Calu3 (cell line): ENCODE measurements around the gene PJA1. TPM values are rescaled to one million over a fixed set of nuclear protein-coding genes. Genes with fewer than 3 reads are reported as not detected.

ENCODE experiments used
- BruUV-seq: library from RNA; stranded (reverse); fragments of 400-500 nt; replicated peaks from 2 replicates; lab custom pipeline; 2021; lab: Mats Ljungman, UMichigan
- CTCF ChIA-PET: fragments of 300-600 bp; sonication (Branson Sonifier 250); formaldehyde crosslinking; loops from one replicate; lab custom pipeline; 2022; ENCODE audit warnings: antibody characterized with exemption; lab: Charles Lee
- DNase-seq: peaks from one replicate; pipeline ENCODE4 v3.0.0; 2022
- H3K27ac Mint-ChIP-seq: one replicate; pipeline ENCODE4 v1.8.0; 2022; ENCODE audit warnings: mixed read lengths; ENCODE audit not compliant: unreplicated experiment
- H3K27me3 Mint-ChIP-seq: one replicate; pipeline ENCODE4 v1.8.0; 2022; ENCODE audit warnings: mixed read lengths; ENCODE audit not compliant: unreplicated experiment
- H3K36me3 Mint-ChIP-seq: one replicate; pipeline ENCODE4 v1.8.0; 2022; ENCODE audit warnings: mild to moderate bottlenecking, moderate library complexity, mixed read lengths; ENCODE audit not compliant: insufficient read depth, unreplicated experiment
- H3K4me1 Mint-ChIP-seq: one replicate; pipeline ENCODE4 v1.8.0; 2022; ENCODE audit warnings: mild to moderate bottlenecking, low read depth, mixed read lengths; ENCODE audit not compliant: unreplicated experiment
- H3K4me3 Mint-ChIP-seq: one replicate; pipeline ENCODE4 v1.8.0; 2022; ENCODE audit warnings: mild to moderate bottlenecking, low read depth, moderate library complexity, mixed read lengths; ENCODE audit not compliant: unreplicated experiment
- H3K9me3 Mint-ChIP-seq: one replicate; pipeline ENCODE4 v1.8.0; 2022; ENCODE audit warnings: low read depth, mixed read lengths; ENCODE audit not compliant: unreplicated experiment
- CTCF ChIP-seq: fragments of 200-600 bp; IDR thresholded peaks from one replicate; pipeline ENCODE4 v1.8.0; 2022; ENCODE audit warnings: antibody characterized with exemption; ENCODE audit not compliant: unreplicated experiment
- intact Hi-C: fragments of 100-400 bp; cut with micrococcal nuclease; formaldehyde crosslinking; loops from one replicate; pipeline ENCODE4 v1.10.0; 2022; ENCODE audit not compliant: unreplicated experiment
- total RNA-seq: library from RNA; stranded (reverse); gene quantifications from 2 replicates; pipeline ENCODE4 v1.2.3, GENCODE V29; 2022

The PJA1 gene
- total RNA-seq, 1 experiment from 2014 or later, result 45.6 TPM

- TF ChIP-seq CTCF, result no peak
- CTCF ChIA-PET, result no interaction called here
- Mint-ChIP-seq H3K27me3 (no peaks in the 10 kb centered on the region), H3K4me3 (no peak overlapping the region), H3K27ac (no peak overlapping the region), H3K36me3 (no peaks in the 10 kb centered on the region), H3K9me3 (no peaks in the 10 kb centered on the region), H3K4me1 (no peaks in the 10 kb centered on the region)
- intact Hi-C loops, result no loop called here
- DNase-seq, result no peak
- BruUV-seq, result no TSS peak
Observed at GRCh38 chrX:69172937-69173336, 7.7 kb upstream of the PJA1 start.

GRCh38 chrX:69170319-69170718 lies 5.1 kb upstream of the PJA1 start:
- Mint-ChIP-seq H3K27me3 (no peaks in the 10 kb centered on the region), H3K9me3 (no peaks in the 10 kb centered on the region), H3K36me3 (peaks cover 6% of the 10 kb centered on the region)

GRCh38 chrX:69163936-69164741 lies 1.1 kb downstream of the PJA1 start:
- no peak for DNase-seq
- CTCF ChIA-PET, result no interaction called here
- H3K27me3 Mint-ChIP-seq, result no peaks in the 10 kb centered on the region
- intact Hi-C loops, result no loop called here
- no peaks in the 10 kb centered on the region for H3K9me3 Mint-ChIP-seq
- H3K27ac Mint-ChIP-seq, result peak overlapping the region; percentile 57
- H3K4me1 Mint-ChIP-seq, result peaks cover 30% of the 10 kb centered on the region
- BruUV-seq, result no TSS peak
- peak overlapping the region; percentile 91 for H3K4me3 Mint-ChIP-seq
- H3K36me3 Mint-ChIP-seq, result peaks cover 31% of the 10 kb centered on the region
- no peak for TF ChIP-seq CTCF

More at GRCh38 chrX:69170319-69170718, 5.1 kb upstream of the PJA1 start:
- Mint-ChIP-seq H3K4me3 (no peak overlapping the region), H3K27ac (no peak overlapping the region), H3K4me1 (no peaks in the 10 kb centered on the region)
- DNase-seq, result no peak
- no peak for TF ChIP-seq CTCF
- intact Hi-C loops, result no loop called here
- CTCF ChIA-PET, result no interaction called here
- no TSS peak for BruUV-seq

GRCh38 chrX:69162361-69162865 lies 2.8 kb downstream of the PJA1 start:
- DNase-seq, result no peak
- CTCF ChIA-PET, result no interaction called here
- no peaks in the 10 kb centered on the region for H3K9me3 Mint-ChIP-seq
- H3K4me3 Mint-ChIP-seq, result no peak overlapping the region
- intact Hi-C loops, result no loop called here
- H3K36me3 Mint-ChIP-seq, result peaks cover 31% of the 10 kb centered on the region
- H3K27me3 Mint-ChIP-seq, result no peaks in the 10 kb centered on the region
- H3K27ac Mint-ChIP-seq, result no peak overlapping the region
- TF ChIP-seq CTCF, result no peak
- peaks cover 35% of the 10 kb centered on the region for H3K4me1 Mint-ChIP-seq
- no TSS peak for BruUV-seq
